ENCODE results near the gene MORF4L2.

The MORF4L2 gene, protein sequence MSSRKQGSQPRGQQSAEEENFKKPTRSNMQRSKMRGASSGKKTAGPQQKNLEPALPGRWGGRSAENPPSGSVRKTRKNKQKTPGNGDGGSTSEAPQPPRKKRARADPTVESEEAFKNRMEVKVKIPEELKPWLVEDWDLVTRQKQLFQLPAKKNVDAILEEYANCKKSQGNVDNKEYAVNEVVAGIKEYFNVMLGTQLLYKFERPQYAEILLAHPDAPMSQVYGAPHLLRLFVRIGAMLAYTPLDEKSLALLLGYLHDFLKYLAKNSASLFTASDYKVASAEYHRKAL

DNA sequence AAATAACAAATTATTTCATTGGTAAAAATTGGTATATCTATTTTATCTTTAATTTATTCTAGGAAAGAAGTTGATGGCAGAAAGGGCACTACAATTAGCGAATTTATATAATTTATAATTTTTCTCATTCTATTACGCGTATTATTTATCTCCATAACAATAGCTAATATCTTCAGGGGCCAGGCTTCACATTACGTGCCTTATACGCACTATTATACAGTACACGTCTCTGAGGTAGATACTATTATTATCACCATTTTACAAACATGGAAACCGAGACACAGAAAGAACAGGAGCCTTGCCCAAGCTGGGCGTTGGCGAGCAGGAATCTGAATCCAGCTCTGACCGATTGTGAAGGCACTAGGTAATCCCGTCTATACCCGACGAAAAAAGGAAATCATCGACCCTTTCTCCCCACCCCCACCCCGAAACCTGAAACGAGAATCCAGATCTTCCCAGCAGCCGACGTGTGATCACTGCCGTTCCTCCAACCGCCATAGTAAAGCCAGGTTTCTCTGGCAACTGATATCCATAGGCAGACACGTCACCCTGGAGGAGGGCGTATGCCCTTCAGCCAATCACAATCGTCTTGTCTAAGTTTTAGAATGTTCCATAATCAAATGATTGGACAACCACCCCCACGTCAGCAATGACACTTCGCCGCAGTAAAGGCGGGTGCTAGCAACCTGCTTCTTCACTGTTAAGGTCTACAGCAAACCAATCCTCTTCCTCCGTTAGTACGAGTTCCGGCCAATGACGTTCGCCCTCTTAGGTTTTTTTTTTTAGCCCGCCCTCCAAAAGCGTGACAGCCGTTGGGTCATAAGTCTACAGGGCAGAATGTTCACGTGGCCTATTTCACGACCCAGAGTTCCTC lies at the start of gene MORF4L2:
Gene MORF4L2, minus strand, starts transcription at position 501 of the 874 bp plus-strand sequence. CDS start 9,672 bp downstream, outside the sequence.
- DNase-seq: peak; percentile 91

DNA sequence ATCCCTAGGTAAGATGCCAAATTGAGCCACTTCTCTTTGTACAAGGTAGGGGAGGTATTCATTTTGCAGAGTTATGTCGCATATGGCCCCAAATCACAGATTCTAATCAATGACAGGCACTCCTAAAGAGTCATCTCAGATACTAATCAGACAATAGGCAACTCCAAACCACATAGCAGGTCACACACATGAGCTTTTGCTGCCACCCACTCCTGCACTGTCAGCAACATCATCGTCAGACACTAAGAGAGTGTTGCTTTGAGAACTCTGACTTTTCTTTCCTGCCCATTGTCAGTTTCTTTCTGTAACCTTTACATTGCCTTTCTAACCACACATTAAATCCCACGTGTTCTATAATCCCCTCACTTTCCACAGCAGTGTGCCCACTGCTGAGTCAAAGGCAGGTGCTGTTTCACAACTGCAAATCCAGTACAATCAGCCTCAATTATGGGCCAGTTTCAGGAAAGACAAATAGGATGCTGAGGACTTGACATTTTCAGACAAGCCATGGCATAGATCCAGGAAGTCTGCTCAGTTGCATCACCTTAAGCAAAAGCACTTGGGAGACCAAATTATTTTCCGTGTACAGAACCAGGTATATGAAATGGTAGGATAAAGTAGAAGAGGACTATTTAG lies 47.7 kb upstream of the MORF4L2 start:
- no peak for DNase-seq

- DNase-seq: no peak
These were observed 46.5 kb upstream of the MORF4L2 start for GRCh38 chrX:103733017-103733416.

DNA sequence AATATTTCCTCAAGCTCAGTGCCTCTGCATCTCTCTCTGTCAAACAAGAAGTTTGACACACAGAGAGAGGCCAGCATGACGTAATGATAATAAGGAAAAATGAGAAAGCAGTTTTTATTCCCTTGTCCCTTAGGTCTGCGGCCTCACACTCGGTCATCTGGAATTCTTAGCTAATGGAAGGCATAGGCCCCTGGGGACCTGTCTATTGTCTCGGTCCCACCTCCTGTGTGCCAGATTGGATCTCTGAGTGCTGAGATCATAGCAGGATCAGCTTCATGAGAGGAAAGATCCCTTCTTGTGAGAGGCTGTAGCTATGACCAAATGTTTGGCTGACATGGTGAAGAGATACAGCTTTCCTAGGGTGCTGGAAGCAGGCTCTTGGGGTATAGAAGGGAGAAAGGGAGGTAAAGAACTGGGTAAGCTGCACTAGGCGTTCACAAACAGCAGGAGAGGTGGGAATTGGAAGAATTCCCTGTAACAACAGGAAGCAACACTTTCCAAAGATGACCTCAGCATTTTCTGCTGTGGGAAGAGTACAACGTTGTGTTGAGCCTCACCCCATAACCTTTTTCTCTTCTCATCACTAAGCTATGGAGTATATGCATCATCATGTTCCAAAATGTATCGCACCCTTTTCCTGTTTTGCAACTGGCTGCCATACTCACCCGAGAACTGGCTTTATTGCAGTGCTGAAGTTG lies 44.4 kb upstream of the MORF4L2 start:
- no peak for DNase-seq

GRCh38 chrX:103730147-103730795 lies 43.8 kb upstream of the MORF4L2 start:
- DNase-seq: no peak

DNA sequence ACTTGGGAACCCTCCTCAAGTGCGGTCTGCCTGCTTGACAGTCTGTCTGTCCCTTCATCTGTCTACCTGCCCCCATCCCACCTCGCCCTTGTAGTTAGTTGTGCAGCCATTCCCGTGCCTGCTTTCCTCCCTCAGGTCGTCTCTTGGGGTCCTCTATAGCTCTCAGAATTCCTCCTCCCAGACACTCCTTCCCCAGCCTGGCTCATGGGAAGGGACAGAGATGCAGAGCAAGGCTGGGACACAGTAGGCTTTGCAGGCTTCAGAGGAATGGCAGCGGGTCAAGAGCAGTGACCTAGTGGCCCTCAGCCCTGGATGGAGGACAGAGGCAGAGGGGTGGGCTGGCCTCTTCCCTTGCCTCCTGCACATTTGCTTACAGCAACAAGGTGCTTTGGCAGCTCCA lies 42.5 kb upstream of the MORF4L2 start:
- no peak for DNase-seq

- no peak for DNase-seq
These were observed 40.6 kb upstream of the MORF4L2 start for GRCh38 chrX:103727115-103727514.

GRCh38 chrX:103726477-103726876 lies 40.0 kb upstream of the MORF4L2 start:
- DNase-seq: no peak

DNA sequence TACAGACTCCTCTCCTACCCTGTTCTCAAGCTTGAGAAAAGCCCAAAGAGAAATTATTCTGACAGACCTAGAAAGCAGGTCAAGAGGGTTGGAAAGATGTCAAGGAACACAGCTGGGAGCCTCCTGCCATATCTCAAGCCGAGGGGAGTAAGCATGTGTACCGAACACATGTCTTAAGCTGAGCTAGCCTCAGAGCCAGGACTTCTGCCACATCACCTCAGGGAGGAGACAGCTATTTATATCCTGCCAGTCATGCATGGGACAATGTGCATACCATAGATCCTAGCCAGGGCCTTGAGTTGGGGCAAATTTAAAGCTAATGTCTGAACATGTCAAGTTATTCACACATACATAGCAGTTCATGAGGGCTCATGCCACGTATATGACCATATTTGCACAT lies 36.0 kb upstream of the MORF4L2 start:
- no peak for DNase-seq

DNA sequence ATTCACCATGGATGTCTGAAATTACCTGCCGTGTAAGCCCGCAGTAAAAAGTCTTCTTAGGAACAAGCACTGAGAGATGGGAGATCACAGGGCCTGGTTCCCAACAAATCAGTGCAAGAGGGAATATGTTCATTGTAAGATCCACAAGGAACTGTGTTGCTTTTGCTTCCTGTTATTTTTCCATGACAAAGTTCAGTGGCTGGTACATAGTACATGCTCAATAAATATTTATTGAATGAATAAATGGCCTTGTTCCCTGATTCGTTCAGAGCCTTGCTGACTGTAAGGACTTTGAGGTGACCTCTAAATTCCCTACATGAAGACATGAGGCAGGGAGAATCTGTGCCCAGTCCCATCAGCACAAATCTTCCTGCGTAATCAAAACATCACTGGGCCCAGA lies 31.6 kb upstream of the MORF4L2 start:
- DNase-seq: no peak

DNA sequence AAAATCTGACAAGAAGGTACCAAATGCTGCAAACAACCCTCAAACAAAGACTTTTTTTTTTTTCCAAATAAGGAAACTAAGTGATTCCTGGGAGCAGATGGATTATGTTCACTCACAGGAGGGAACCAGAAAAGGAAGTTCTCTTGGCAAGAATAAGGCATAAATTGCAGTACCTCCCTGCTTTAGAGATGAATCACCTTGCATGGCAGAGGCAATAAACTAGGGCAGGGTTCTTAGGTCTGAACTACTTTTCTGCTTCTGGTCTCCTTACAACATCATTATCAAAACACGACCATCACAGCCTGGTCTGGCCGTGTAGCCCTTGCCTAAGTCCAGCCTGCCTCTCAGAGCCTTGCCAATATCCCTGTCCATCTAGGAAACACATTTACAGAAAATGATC lies 30.5 kb upstream of the MORF4L2 start:
- DNase-seq: no peak

- DNase-seq: no peak
These were observed 24.1 kb upstream of the MORF4L2 start, which contains the start of gene TMEM31 for GRCh38 chrX:103710609-103711008. TSS of gene TMEM31 (plus strand) at chrX:103710909. CDS start at chrX:103712259, 1,350 bp downstream.

DNA sequence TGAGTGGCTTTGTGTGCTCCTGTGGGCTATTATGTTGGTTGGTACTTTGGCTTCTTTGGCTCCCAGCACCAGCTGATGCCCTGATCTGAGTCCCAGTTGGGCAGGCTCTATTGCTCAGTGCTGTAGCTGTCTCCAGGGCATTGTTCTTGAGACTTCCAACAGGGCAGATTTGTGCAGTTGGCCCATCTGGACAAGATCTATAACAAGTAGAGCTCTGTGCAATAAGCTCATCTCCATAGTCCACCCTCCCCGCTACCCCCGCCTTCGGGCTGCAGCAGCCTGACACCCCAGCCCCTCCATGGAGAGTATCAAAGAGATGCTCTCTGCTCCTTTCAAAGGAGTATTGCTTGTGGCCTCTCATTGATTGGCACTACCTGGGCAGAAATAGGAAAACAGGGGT lies 18.4 kb upstream of the MORF4L2 start:
- DNase-seq: no peak

DNA sequence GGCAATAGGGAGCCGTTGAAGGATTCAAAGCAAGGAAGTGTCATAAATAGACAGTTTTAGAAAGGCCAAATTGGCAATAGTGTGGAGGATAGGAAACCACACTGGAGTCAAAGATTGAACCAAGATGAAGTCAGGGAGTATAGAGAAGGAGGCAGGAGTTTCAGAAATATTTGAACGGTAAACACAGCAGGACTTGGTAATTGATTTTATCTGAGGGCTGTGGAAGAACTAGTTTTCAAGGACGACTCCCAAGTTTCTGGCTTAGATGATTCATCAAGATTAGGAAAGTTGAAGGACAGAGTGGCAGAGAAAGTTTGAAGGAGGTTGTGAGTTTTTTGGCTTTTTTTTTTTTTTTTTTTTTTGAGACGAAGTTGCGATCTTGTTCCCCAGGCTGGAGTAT lies 12.7 kb upstream of the MORF4L2 start:
- DNase-seq: no peak

- no peak for DNase-seq
These were observed 11.2 kb upstream of the MORF4L2 start for GRCh38 chrX:103697687-103698086.

DNA sequence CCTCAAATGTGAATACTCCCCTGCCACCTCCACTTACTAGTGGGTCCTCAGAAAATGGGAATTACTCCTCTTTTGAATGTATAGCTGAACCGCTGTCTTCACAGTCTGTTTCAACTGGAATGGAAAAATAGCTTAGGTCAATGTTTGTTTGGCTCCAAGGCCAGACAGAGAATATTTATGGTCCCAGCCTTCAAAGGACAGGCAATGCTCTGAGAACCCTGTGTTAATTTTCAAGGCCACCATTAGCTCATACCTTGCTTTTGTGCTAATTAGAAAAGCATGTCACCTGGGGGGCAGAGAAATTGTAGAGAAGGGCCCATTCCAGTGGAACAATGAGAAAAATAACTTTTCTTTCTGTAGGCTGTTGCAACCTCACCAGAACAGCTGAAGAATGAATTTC lies 4.6 kb upstream of the MORF4L2 start:
- DNase-seq: no peak

- DNase-seq: no peak
These were observed 2.4 kb upstream of the MORF4L2 start for GRCh38 chrX:103688946-103689345.

DNA sequence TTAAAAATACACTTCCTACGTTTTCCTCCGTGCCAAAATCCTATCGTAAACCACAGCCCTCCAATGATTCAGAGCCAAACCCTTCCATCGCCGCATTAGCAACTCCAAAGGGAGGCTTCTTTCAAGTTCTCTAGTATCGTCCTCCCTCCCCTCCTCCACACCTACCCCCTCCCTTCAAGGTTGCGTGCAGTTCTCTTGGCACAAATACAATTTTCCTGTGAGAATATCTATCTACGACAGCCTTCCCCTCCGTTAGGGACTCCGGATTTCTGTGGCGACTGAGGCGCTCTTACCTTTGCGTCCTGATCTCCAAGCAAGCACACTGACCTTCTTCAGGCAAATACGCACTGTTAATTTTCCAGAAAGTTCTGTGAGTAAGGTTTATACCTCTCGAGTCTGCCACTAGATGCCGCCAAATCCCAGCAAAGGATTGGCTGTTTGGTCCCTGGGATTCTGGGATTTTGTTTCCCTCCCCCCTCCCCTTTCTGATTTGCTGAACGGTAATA lies 1.2 kb upstream of the MORF4L2 start:
- peak; percentile 6 for DNase-seq

- DNase-seq: peak; percentile 34
These were observed 685 bp upstream of the MORF4L2 start for GRCh38 chrX:103687073-103687695.

- no peak for DNase-seq
These were observed 1.1 kb downstream of the MORF4L2 start for GRCh38 chrX:103685396-103685795.

DNA sequence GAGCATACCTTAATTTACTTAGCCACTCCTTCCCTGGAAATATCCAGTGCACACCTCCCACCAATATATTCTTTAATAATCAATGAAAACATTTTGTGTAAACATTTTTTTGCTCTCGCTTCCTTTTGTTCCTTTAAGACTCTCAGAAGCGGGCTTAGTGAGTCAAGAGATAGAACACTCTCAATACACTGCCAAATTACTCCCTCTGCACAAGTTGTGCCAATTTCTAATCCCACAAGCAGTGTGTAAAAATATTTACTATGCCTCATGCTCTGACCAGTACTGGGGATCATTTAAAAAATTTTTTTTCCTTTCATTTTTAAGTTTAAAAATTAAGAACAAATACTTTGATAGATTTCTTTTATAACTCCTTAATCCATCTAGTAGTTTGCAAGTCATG lies 5.1 kb downstream of the MORF4L2 start:
- no peak for DNase-seq
